Peyer's patch (tissue), 4 donors: ENCODE results near the gene PCDH12.

ENCODE experiments used
- CTCF ChIP-seq, 6 experiments: fragments of 450-650 bp in 4 of 6; fragments of 200-600 bp in 2 of 6; sonication (generic) in 1 of 6; IDR thresholded peaks; one replicate each; pipeline ENCODE4 v1.5.1; 2017 to 2019; ENCODE audit warnings: antibody characterized with exemption in 6 of 6, mild to moderate bottlenecking in 3 of 6, moderate library complexity in 1 of 6
- POLR2A ChIP-seq, 2 donors: fragments of 450-650 bp; IDR thresholded peaks; one replicate each; pipeline ENCODE4 v1.5.1; 2017; ENCODE audit warnings: antibody characterized with exemption in 2 of 2, mild to moderate bottlenecking in 2 of 2, moderate library complexity in 2 of 2

GRCh38 chr5:141973871-141974595, 16.0 kb upstream of the PCDH12 start:
- no peak for TF ChIP-seq CTCF (IDR thresholded peaks at IDR 0.05)
- TF ChIP-seq POLR2A (IDR thresholded peaks at IDR 0.05) = no peak
